ENCODE data around the gene PTPN4. TPM values are rescaled to one million over a fixed set of nuclear protein-coding genes. Genes with fewer than 3 reads are reported as not detected.
A peak's percentile ranks its signal among the peaks of the same experiment; 100 is the strongest.

Gene PTPN4
- total RNA-seq, 1 experiment from 2014 or later = 80.5 TPM

DNA sequence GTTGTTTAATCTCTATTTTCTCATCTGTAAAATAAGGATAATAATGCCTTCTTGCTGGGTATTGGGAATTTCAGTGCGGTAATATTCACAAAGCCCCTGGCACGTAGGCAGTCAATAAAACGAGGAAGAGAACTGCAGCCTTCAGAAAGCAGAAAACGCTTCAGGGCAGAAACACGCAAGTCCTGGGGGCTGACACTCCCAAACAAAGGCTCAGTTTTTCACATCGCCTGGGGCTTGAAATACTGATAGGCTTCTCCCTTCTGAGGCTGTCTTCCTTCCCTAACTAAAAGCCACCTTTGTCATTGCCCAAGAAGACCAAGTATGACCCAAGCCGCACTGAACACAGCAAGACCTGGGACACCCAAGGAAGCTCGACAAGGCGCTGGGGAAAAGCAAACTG, 48.4 kb upstream of the PTPN4 start:
- no peaks in the 10 kb centered on the region for H3K79me2 ChIP-seq (ENCODE audit: insufficient read depth, low read length)
- no peak overlapping the region for H2AFZ ChIP-seq (ENCODE audit: low read length)
- no peak overlapping the region for H2BK5ac ChIP-seq (ENCODE audit: insufficient read length, low read length)
- Mint-ChIP-seq H3K36me3 (ENCODE audit: insufficient read depth in 1 of 3, low read depth in 3 of 3) (no peaks in the 10 kb centered on the region), H3K9me3 (no peaks in the 10 kb centered on the region), H3K4me1 (peaks cover 0 to 8% of the 10 kb centered on the region in 2 experiments; a peak in 2 of 4 replicates), H3K4me3 (no peak overlapping the region), H3K27me3 (ENCODE audit: low read depth) (peaks cover 1% of the 10 kb centered on the region; the same call in 1 of the 2 replicates), H3K27ac (peak overlapping the region in 1 of 3 experiments; percentile 85; a peak in 1 of 7 replicates)
- H2BK15ac ChIP-seq (ENCODE audit: low read depth, low read length) = no peak overlapping the region
- no peak overlapping the region for H3T11ph ChIP-seq (ENCODE audit: low read length)
- no peak overlapping the region for H3K4ac ChIP-seq (ENCODE audit: low read depth, low read length)
- H3K14ac ChIP-seq (ENCODE audit: insufficient read depth, low read length) = no peak overlapping the region
- no peaks in the 10 kb centered on the region for H3K79me1 ChIP-seq (ENCODE audit: insufficient read depth, low read depth, low read length, poor library complexity, severe bottlenecking)
- H2AK5ac ChIP-seq (ENCODE audit: insufficient read length, low read length) = no peak overlapping the region
- no peaks in the 10 kb centered on the region for H3K9me3 ChIP-seq (ENCODE audit: control insufficient read depth, low read depth, low read length)
- no peak overlapping the region for H2BK12ac ChIP-seq (ENCODE audit: insufficient read length, low read depth, low read length)
- H3K27me3 ChIP-seq (ENCODE audit: insufficient read depth, low read length) = no peaks in the 10 kb centered on the region
- no peak for DNase-seq
- TF ChIP-seq, protein P1, sequence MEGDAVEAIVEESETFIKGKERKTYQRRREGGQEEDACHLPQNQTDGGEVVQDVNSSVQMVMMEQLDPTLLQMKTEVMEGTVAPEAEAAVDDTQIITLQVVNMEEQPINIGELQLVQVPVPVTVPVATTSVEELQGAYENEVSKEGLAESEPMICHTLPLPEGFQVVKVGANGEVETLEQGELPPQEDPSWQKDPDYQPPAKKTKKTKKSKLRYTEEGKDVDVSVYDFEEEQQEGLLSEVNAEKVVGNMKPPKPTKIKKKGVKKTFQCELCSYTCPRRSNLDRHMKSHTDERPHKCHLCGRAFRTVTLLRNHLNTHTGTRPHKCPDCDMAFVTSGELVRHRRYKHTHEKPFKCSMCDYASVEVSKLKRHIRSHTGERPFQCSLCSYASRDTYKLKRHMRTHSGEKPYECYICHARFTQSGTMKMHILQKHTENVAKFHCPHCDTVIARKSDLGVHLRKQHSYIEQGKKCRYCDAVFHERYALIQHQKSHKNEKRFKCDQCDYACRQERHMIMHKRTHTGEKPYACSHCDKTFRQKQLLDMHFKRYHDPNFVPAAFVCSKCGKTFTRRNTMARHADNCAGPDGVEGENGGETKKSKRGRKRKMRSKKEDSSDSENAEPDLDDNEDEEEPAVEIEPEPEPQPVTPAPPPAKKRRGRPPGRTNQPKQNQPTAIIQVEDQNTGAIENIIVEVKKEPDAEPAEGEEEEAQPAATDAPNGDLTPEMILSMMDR (conservative IDR thresholded peaks at IDR 0.05) = no peak
- no peaks in the 10 kb centered on the region for H3K23me2 ChIP-seq (ENCODE audit: insufficient read length, low read depth, low read length, poor library complexity, severe bottlenecking)
- no peak overlapping the region for H4K91ac ChIP-seq (ENCODE audit: insufficient read length, low read depth, low read length)
- H3K9ac ChIP-seq (ENCODE audit: extremely low read depth, insufficient read length, low read length) = no peak overlapping the region
- no peak overlapping the region for H3K56ac ChIP-seq (ENCODE audit: insufficient read length, low read depth, low read length)
- no peak overlapping the region for H4K5ac ChIP-seq (ENCODE audit: insufficient read length, low read depth, low read length)
- H3K4me2 ChIP-seq (ENCODE audit: insufficient read depth, insufficient read length, low read length) = no peak overlapping the region
- no peaks in the 10 kb centered on the region for H4K20me1 ChIP-seq (ENCODE audit: control insufficient read depth, insufficient read depth, insufficient read length)
- WGBS (ENCODE audit: extremely low coverage, insufficient read length, low lambda C conversion rate) = no CpG with 5 or more reads among the region's 9 CpGs
- no peak overlapping the region for H3K27ac ChIP-seq (ENCODE audit: insufficient read length, low read depth, low read length)
- H3K4me1 ChIP-seq (ENCODE audit: insufficient read depth, low read length) = no peaks in the 10 kb centered on the region
- no peak overlapping the region for H4K8ac ChIP-seq (replicated peaks; ENCODE audit: insufficient read length, low read depth, low read length)
- no peak overlapping the region for H3K23ac ChIP-seq (ENCODE audit: insufficient read length, low read depth, low read length)
- H3K18ac ChIP-seq (ENCODE audit: insufficient read length, low read depth, low read length) = no peak overlapping the region
- no peak overlapping the region for H2BK20ac ChIP-seq (ENCODE audit: low read depth, low read length, poor library complexity, severe bottlenecking)
- no peak overlapping the region for H2BK120ac ChIP-seq (ENCODE audit: low read depth, low read length, poor library complexity, severe bottlenecking)
